ENCODE data around the gene NKD2. TPM values are rescaled to one million over a fixed set of nuclear protein-coding genes. Genes with fewer than 3 reads are reported as not detected.

Gene NKD2
- total RNA-seq, 1 experiment from 2014 or later: not detected

- Histone ChIP-seq H3K9ac (ENCODE audit: low read length) (no peak overlapping the region), H3K27me3 (ENCODE audit: low read length) (no peaks in the 10 kb centered on the region), H3K36me3 (ENCODE audit: insufficient read depth, low read length) (no peaks in the 10 kb centered on the region), H4K20me1 (ENCODE audit: insufficient read depth, low read depth, low read length) (no peaks in the 10 kb centered on the region), H3K27ac (ENCODE audit: low read length) (no peak overlapping the region), H3K4me1 (ENCODE audit: low read length) (no peaks in the 10 kb centered on the region), H3K79me2 (ENCODE audit: low read length) (no peaks in the 10 kb centered on the region), H3K4me3 (ENCODE audit: low read length) (no peak overlapping the region), H2AFZ (ENCODE audit: low read length) (no peak overlapping the region), H3K4me2 (ENCODE audit: low read depth, low read length, poor library complexity, severe bottlenecking) (no peak overlapping the region), H3K9me2 (replicated peaks; ENCODE audit: insufficient read depth, low read length) (no peaks in the 10 kb centered on the region), H3K9me3 (ENCODE audit: low read length) (no peaks in the 10 kb centered on the region)
- no peak for DNase-seq
These were observed 7.4 kb downstream of the NKD2 start for GRCh38 chr5:1016036-1016435.

- no peak for DNase-seq
- no peaks in the 10 kb centered on the region for H3K27me3 ChIP-seq (ENCODE audit: low read length)
These were observed 7.9 kb downstream of the NKD2 start for GRCh38 chr5:1016476-1016875.

GRCh38 chr5:1017056-1017455 is 8.5 kb downstream of the NKD2 start:
- Histone ChIP-seq H3K27ac (ENCODE audit: low read length) (no peak overlapping the region), H3K4me3 (ENCODE audit: low read length) (no peak overlapping the region), H4K20me1 (ENCODE audit: insufficient read depth, low read depth, low read length) (no peaks in the 10 kb centered on the region), H3K4me2 (ENCODE audit: low read depth, low read length, poor library complexity, severe bottlenecking) (no peak overlapping the region), H3K9me2 (replicated peaks; ENCODE audit: insufficient read depth, low read length) (no peaks in the 10 kb centered on the region), H3K9me3 (ENCODE audit: low read length) (no peaks in the 10 kb centered on the region), H2AFZ (ENCODE audit: low read length) (no peak overlapping the region), H3K79me2 (ENCODE audit: low read length) (no peaks in the 10 kb centered on the region), H3K27me3 (ENCODE audit: low read length) (no peaks in the 10 kb centered on the region), H3K36me3 (ENCODE audit: insufficient read depth, low read length) (no peaks in the 10 kb centered on the region), H3K4me1 (ENCODE audit: low read length) (no peaks in the 10 kb centered on the region), H3K9ac (ENCODE audit: low read length) (no peak overlapping the region)
- no peak for DNase-seq

More at GRCh38 chr5:1016476-1016875, 7.9 kb downstream of the NKD2 start:
- H3K9ac ChIP-seq (ENCODE audit: low read length): no peak overlapping the region
- H3K9me3 ChIP-seq (ENCODE audit: low read length): no peaks in the 10 kb centered on the region
- no peaks in the 10 kb centered on the region for H3K79me2 ChIP-seq (ENCODE audit: low read length)
- H4K20me1 ChIP-seq (ENCODE audit: insufficient read depth, low read depth, low read length): no peaks in the 10 kb centered on the region
- H3K4me1 ChIP-seq (ENCODE audit: low read length): no peaks in the 10 kb centered on the region
- H2AFZ ChIP-seq (ENCODE audit: low read length): no peak overlapping the region
- H3K36me3 ChIP-seq (ENCODE audit: insufficient read depth, low read length): no peaks in the 10 kb centered on the region
- no peaks in the 10 kb centered on the region for H3K9me2 ChIP-seq (replicated peaks; ENCODE audit: insufficient read depth, low read length)
- no peak overlapping the region for H3K4me3 ChIP-seq (ENCODE audit: low read length)
- H3K27ac ChIP-seq (ENCODE audit: low read length): no peak overlapping the region
- H3K4me2 ChIP-seq (ENCODE audit: low read depth, low read length, poor library complexity, severe bottlenecking): no peak overlapping the region

GRCh38 chr5:1017691-1018455 is 9.3 kb downstream of the NKD2 start:
- no peaks in the 10 kb centered on the region for H3K79me2 ChIP-seq (ENCODE audit: low read length)
- H3K36me3 ChIP-seq (ENCODE audit: insufficient read depth, low read length): no peaks in the 10 kb centered on the region
- H3K27ac ChIP-seq (ENCODE audit: low read length): no peak overlapping the region
- H3K4me2 ChIP-seq (ENCODE audit: low read depth, low read length, poor library complexity, severe bottlenecking): no peak overlapping the region
- no peaks in the 10 kb centered on the region for H3K27me3 ChIP-seq (ENCODE audit: low read length)
- H4K20me1 ChIP-seq (ENCODE audit: insufficient read depth, low read depth, low read length): no peaks in the 10 kb centered on the region
- no peaks in the 10 kb centered on the region for H3K9me2 ChIP-seq (replicated peaks; ENCODE audit: insufficient read depth, low read length)
- no peaks in the 10 kb centered on the region for H3K4me1 ChIP-seq (ENCODE audit: low read length)
- no peak overlapping the region for H2AFZ ChIP-seq (ENCODE audit: low read length)
- H3K4me3 ChIP-seq (ENCODE audit: low read length): no peak overlapping the region
- H3K9me3 ChIP-seq (ENCODE audit: low read length): no peaks in the 10 kb centered on the region
- no peak overlapping the region for H3K9ac ChIP-seq (ENCODE audit: low read length)
- DNase-seq: no peak

- Histone ChIP-seq H3K9ac (ENCODE audit: low read length) (no peak overlapping the region), H3K4me2 (ENCODE audit: low read depth, low read length, poor library complexity, severe bottlenecking) (no peak overlapping the region), H3K4me1 (ENCODE audit: low read length) (no peaks in the 10 kb centered on the region), H3K9me3 (ENCODE audit: low read length) (no peaks in the 10 kb centered on the region), H2AFZ (ENCODE audit: low read length) (no peak overlapping the region), H3K36me3 (ENCODE audit: insufficient read depth, low read length) (no peaks in the 10 kb centered on the region), H4K20me1 (ENCODE audit: insufficient read depth, low read depth, low read length) (no peaks in the 10 kb centered on the region), H3K79me2 (ENCODE audit: low read length) (no peaks in the 10 kb centered on the region), H3K9me2 (replicated peaks; ENCODE audit: insufficient read depth, low read length) (no peaks in the 10 kb centered on the region), H3K27me3 (ENCODE audit: low read length) (no peaks in the 10 kb centered on the region), H3K27ac (ENCODE audit: low read length) (no peak overlapping the region), H3K4me3 (ENCODE audit: low read length) (no peak overlapping the region)
- DNase-seq: no peak
These were observed 10.0 kb downstream of the NKD2 start for GRCh38 chr5:1018596-1018995.

GRCh38 chr5:1019001-1019905 is 10.7 kb downstream of the NKD2 start:
- no peak overlapping the region for H3K9ac ChIP-seq (ENCODE audit: low read length)
- no peak for DNase-seq

GRCh38 chr5:1020452-1020961 is 11.9 kb downstream of the NKD2 start:
- no peaks in the 10 kb centered on the region for H3K79me2 ChIP-seq (ENCODE audit: low read length)
- no peak for DNase-seq
- no peaks in the 10 kb centered on the region for H3K9me2 ChIP-seq (replicated peaks; ENCODE audit: insufficient read depth, low read length)
- no peak overlapping the region for H2AFZ ChIP-seq (ENCODE audit: low read length)
- no peaks in the 10 kb centered on the region for H3K27me3 ChIP-seq (ENCODE audit: low read length)
- H3K27ac ChIP-seq (ENCODE audit: low read length): no peak overlapping the region
- H3K9me3 ChIP-seq (ENCODE audit: low read length): no peaks in the 10 kb centered on the region
- H4K20me1 ChIP-seq (ENCODE audit: insufficient read depth, low read depth, low read length): no peaks in the 10 kb centered on the region
- no peak overlapping the region for H3K4me2 ChIP-seq (ENCODE audit: low read depth, low read length, poor library complexity, severe bottlenecking)
- H3K4me3 ChIP-seq (ENCODE audit: low read length): no peak overlapping the region
- no peaks in the 10 kb centered on the region for H3K4me1 ChIP-seq (ENCODE audit: low read length)
- H3K36me3 ChIP-seq (ENCODE audit: insufficient read depth, low read length): no peaks in the 10 kb centered on the region
- H3K9ac ChIP-seq (ENCODE audit: low read length): no peak overlapping the region

More at GRCh38 chr5:1019001-1019905, 10.7 kb downstream of the NKD2 start:
- Histone ChIP-seq H3K27me3 (ENCODE audit: low read length) (no peaks in the 10 kb centered on the region), H3K4me3 (ENCODE audit: low read length) (no peak overlapping the region), H3K9me3 (ENCODE audit: low read length) (no peaks in the 10 kb centered on the region), H2AFZ (ENCODE audit: low read length) (no peak overlapping the region), H3K27ac (ENCODE audit: low read length) (no peak overlapping the region), H3K4me2 (ENCODE audit: low read depth, low read length, poor library complexity, severe bottlenecking) (no peak overlapping the region), H3K36me3 (ENCODE audit: insufficient read depth, low read length) (no peaks in the 10 kb centered on the region), H3K4me1 (ENCODE audit: low read length) (no peaks in the 10 kb centered on the region), H3K79me2 (ENCODE audit: low read length) (no peaks in the 10 kb centered on the region), H3K9me2 (replicated peaks; ENCODE audit: insufficient read depth, low read length) (no peaks in the 10 kb centered on the region), H4K20me1 (ENCODE audit: insufficient read depth, low read depth, low read length) (no peaks in the 10 kb centered on the region)
